GM10266 (cell line): ENCODE results near the gene OAS1.

Experiments
- DNase-seq: peaks from one replicate; pipeline ENCODE4 v3.0.0; 2012; ENCODE audit errors: extremely low spot score
- TF ChIP-seq, protein P1 (sequence below): IDR thresholded peaks from 2 replicates; pipeline ENCODE4 v1.5.1; 2012; ENCODE audit warnings: mild to moderate bottlenecking, low read depth; ENCODE audit not compliant: control insufficient read depth, insufficient read depth; ENCODE audit errors: missing control alignments

OAS1 gene

DNA sequence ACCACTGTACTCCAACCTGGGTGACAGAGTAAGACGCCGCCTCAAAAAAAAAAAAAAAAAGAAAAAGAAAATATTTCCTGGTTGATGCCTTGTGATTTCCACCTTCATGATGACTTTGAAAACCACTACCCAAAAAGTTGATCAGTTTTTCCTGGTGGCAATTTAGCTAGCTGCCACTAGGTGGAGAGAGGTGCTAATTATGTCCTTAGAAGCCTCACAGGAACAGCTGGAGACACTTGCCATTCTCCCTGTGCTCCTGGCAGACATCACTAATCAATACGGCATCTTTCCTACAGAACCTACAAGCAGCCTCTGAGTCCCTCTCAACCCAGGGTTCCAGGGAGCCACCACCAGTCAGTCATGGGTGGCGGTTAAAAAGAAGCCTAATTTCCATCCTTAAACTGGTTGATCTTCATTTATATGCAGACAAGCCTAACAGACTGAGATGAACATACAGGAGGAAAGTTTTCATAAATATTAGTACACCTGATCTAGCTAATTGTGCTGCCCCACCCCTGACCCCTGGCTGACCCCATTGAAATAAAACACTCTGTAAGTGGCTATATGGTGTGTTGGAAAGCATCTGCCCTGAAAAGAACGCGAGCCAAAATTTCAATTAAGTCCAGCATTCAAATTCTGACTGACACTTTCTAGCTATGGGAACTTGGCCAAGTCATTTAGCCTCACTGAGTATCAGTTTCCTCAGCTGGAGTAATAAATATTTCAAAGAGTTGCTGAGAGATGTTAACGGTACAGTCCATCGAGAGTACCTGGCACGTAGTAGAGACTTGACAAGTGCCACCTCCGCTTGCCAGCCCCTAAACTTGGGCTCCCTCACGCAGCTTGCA is 6.2 kb upstream of the OAS1 start:
- TF ChIP-seq, protein P1, sequence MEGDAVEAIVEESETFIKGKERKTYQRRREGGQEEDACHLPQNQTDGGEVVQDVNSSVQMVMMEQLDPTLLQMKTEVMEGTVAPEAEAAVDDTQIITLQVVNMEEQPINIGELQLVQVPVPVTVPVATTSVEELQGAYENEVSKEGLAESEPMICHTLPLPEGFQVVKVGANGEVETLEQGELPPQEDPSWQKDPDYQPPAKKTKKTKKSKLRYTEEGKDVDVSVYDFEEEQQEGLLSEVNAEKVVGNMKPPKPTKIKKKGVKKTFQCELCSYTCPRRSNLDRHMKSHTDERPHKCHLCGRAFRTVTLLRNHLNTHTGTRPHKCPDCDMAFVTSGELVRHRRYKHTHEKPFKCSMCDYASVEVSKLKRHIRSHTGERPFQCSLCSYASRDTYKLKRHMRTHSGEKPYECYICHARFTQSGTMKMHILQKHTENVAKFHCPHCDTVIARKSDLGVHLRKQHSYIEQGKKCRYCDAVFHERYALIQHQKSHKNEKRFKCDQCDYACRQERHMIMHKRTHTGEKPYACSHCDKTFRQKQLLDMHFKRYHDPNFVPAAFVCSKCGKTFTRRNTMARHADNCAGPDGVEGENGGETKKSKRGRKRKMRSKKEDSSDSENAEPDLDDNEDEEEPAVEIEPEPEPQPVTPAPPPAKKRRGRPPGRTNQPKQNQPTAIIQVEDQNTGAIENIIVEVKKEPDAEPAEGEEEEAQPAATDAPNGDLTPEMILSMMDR, result peak; percentile 79
- DNase-seq, result peak; percentile 58

DNA sequence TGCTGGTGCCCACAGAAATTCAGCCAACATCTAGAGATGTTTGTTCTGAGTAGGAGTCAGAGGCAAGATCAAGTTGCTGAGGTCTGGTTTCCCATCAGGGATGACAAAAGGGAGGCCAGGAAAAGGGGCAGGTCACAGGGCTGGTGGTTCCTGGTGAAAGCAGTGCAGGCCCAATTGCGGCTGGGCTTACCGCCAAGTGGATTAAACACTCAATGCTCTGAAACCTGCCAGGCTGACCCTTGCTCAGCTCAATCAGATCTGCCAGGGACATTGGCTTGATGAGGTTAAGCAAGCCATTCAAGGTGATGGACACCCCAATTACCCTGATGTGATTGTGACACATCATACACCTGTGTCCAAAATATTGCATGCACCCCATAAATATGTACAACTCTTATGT is 5.5 kb upstream of the OAS1 start:
- TF ChIP-seq, protein P1, result no peak
- no peak for DNase-seq

- no peak for DNase-seq
- TF ChIP-seq, protein P1, result no peak
Observed at GRCh38 chr12:112904571-112904970, 2.2 kb upstream of the OAS1 start.

DNA sequence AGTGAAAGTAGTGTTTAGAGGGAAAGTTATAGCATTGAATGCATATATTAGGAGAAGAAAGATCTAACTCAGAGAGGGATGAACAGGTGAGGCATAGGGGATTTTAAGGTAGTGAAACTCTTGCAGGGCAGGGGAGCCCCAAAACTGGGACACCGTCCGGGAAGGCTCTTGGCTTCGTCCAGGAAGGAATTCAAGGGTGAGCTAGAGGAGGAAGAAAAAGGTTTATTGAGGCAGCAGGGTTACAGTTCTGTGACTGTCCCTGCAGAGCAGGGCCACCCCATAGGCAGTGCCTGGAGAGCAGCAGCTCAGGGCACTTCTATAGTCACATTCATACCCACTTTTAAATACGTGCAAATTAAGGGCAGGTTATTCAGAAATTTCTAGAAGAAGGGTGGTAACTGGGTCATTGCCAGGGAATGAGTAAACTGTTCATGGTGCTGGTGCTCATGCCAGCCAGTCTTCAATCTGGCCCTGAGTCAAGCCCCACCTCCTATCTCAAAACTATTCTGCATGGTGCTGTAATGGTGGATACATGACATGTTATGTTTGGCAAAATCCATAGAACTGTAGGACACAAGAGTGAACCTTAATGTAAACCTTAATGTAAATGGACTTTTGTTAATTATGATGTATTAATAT is 1.2 kb upstream of the OAS1 start:
- TF ChIP-seq, protein P1, result no peak
- no peak for DNase-seq

DNA sequence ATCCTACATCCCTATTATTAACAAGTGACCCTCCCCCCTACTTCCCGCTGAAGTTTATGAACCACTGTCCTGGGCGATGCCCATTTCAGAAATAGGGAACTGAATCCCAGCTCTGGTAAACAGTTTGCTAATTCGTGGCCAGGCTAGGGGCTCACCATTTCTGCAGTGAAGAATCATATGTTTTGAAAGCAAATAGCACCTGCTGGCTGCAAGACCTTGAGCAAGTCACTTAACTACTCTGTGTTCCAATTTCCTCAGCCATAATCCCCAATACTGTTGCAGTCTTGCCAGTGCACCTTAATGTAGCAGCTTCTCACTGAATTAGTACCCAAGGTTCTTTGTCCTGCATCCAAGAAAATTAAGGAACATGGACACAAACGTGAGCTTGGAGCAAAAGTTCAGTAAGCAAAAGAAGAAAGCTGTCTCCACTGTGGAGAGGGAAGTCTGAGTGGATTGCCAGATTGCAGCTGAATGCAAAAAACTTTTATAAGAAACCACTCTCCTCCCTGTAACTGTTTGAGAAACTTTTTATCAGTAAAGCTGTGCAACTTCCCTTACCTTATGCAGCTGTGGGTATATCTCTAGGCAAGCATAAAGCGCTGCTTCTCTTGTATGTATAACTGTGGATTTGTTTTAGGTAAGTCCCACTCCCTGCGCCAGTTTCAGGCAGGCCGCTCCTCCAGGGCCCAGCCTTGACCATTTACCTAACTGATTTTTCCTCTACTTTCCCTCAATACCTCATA is 824 bp downstream of the OAS1 start:
- peak; percentile 31 for DNase-seq

DNA sequence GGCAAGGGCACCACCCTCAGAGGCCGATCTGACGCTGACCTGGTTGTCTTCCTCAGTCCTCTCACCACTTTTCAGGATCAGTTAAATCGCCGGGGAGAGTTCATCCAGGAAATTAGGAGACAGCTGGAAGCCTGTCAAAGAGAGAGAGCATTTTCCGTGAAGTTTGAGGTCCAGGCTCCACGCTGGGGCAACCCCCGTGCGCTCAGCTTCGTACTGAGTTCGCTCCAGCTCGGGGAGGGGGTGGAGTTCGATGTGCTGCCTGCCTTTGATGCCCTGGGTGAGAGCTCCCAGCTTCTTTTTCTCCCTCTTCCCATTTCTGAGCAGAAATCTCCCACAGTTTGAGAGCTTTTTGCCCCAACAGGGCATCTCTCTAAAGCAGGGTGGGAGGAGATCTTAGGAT is 1.8 kb downstream of the OAS1 start:
- TF ChIP-seq, protein P1, result no peak
- DNase-seq, result no peak

More for the DNA sequence above, 824 bp downstream of the OAS1 start:
- TF ChIP-seq, protein P1, result peak; percentile 7

DNA sequence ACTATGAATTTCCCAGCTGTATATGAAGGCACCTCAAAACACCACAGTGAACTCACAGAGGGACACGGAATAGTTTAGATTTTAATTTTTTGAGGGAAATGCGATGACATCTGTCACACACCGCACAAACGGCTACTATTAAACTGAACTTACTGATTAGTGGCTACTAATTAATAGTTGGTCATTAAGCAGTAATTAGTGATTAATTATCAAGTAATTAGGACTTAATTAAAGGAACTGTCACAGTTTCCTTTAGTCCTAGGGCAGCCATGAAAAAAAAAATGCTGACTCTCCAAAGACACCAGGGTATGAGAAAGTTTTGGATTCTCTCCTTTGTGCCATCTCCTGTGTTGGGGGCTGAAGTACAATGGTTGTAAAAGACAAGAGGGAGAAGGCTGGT is 2.9 kb downstream of the OAS1 start:
- TF ChIP-seq, protein P1, result no peak
- no peak for DNase-seq
